ENCODE measurements around the gene TIAM2.

Gene TIAM2

GRCh38 chr6:155250701-155251381 is 255.7 kb downstream of the TIAM2 start:
- Histone ChIP-seq H3K4me3 (replicated peaks; ENCODE audit: low read depth, low read length) (no peak overlapping the region), H3K36me3 (ENCODE audit: control insufficient read depth, insufficient read depth, low read length) (peaks cover 38% of the 10 kb centered on the region), H3K27me3 (replicated peaks; ENCODE audit: control insufficient read depth, insufficient read depth, low read length) (no peaks in the 10 kb centered on the region)
- TF ChIP-seq CTCF (IDR thresholded peaks at IDR 0.05; ENCODE audit: insufficient read depth, low read length, poor library complexity, severe bottlenecking), result no peak
- DNase-seq (ENCODE audit: extremely low read depth, insufficient read length), result no peak

- no peak for DNase-seq (ENCODE audit: extremely low read depth, insufficient read length)
- no peak for TF ChIP-seq CTCF (IDR thresholded peaks at IDR 0.05; ENCODE audit: insufficient read depth, low read length, poor library complexity, severe bottlenecking)
- no peak overlapping the region for H3K4me3 ChIP-seq (replicated peaks; ENCODE audit: low read depth, low read length)
- H3K27me3 ChIP-seq (replicated peaks; ENCODE audit: control insufficient read depth, insufficient read depth, low read length), result no peaks in the 10 kb centered on the region
- H3K36me3 ChIP-seq (ENCODE audit: control insufficient read depth, insufficient read depth, low read length), result peaks cover 38% of the 10 kb centered on the region
Observed at GRCh38 chr6:155252581-155252980, 257.5 kb downstream of the TIAM2 start.

GRCh38 chr6:155253337-155253736 is 258.2 kb downstream of the TIAM2 start:
- Histone ChIP-seq H3K4me3 (replicated peaks; ENCODE audit: low read depth, low read length) (no peak overlapping the region), H3K27me3 (replicated peaks; ENCODE audit: control insufficient read depth, insufficient read depth, low read length) (no peaks in the 10 kb centered on the region), H3K36me3 (ENCODE audit: control insufficient read depth, insufficient read depth, low read length) (peaks cover 36% of the 10 kb centered on the region)
- no peak for DNase-seq (ENCODE audit: extremely low read depth, insufficient read length)
- TF ChIP-seq CTCF (IDR thresholded peaks at IDR 0.05; ENCODE audit: insufficient read depth, low read length, poor library complexity, severe bottlenecking), result no peak

GRCh38 chr6:155254139-155254538 is 259.0 kb downstream of the TIAM2 start:
- DNase-seq (ENCODE audit: extremely low read depth, insufficient read length), result no peak
- TF ChIP-seq CTCF (IDR thresholded peaks at IDR 0.05; ENCODE audit: insufficient read depth, low read length, poor library complexity, severe bottlenecking), result no peak
- no peak overlapping the region for H3K4me3 ChIP-seq (replicated peaks; ENCODE audit: low read depth, low read length)
- peaks cover 42% of the 10 kb centered on the region for H3K36me3 ChIP-seq (ENCODE audit: control insufficient read depth, insufficient read depth, low read length)
- no peaks in the 10 kb centered on the region for H3K27me3 ChIP-seq (replicated peaks; ENCODE audit: control insufficient read depth, insufficient read depth, low read length)

- no peak for TF ChIP-seq CTCF (IDR thresholded peaks at IDR 0.05; ENCODE audit: insufficient read depth, low read length, poor library complexity, severe bottlenecking)
- Histone ChIP-seq H3K27me3 (replicated peaks; ENCODE audit: control insufficient read depth, insufficient read depth, low read length) (no peaks in the 10 kb centered on the region), H3K4me3 (replicated peaks; ENCODE audit: low read depth, low read length) (no peak overlapping the region), H3K36me3 (ENCODE audit: control insufficient read depth, insufficient read depth, low read length) (peaks cover 40% of the 10 kb centered on the region)
- DNase-seq (ENCODE audit: extremely low read depth, insufficient read length), result no peak
Observed at GRCh38 chr6:155256122-155256795, 261.1 kb downstream of the TIAM2 start.

Measured in GM06990 (cell line).